Natural killer cell (primary cell): ENCODE results near the gene KRT81. TPM values are rescaled to one million over a fixed set of nuclear protein-coding genes. Genes with fewer than 3 reads are reported as not detected.

Experiments
- ATAC-seq, 3 donors: fragments of 150-1000 bp in 2 of 3; fragments of 200-7000 bp in 1 of 3; cut with Tn5 transposase; 1 replicate in 1 of 3; 2 replicates in 2 of 3; pipeline ENCODE4 v1.10.0; 2021; ENCODE audit warnings: mild to moderate bottlenecking in 2 of 3, moderate library complexity in 2 of 3
- DNase-seq, 2 donors: peaks; one replicate each; pipeline versions ENCODE4 v3.0.0 to v3.0.0-alpha.2; 2013 to 2021; ENCODE audit warnings: mixed read lengths in 1 of 2
- H3K27ac ChIP-seq: one replicate; pipeline ENCODE4 v1.5.1; 2013; ENCODE audit warnings: mild to moderate bottlenecking, low read length
- H3K27me3 ChIP-seq: one replicate; pipeline ENCODE4 v1.6.1; 2013; ENCODE audit warnings: low read length; ENCODE audit not compliant: control insufficient read depth, insufficient read depth
- H3K36me3 ChIP-seq: one replicate; pipeline ENCODE4 v1.6.1; 2013; ENCODE audit warnings: low read length; ENCODE audit not compliant: control insufficient read depth, insufficient read depth
- H3K4me1 ChIP-seq: one replicate; pipeline ENCODE4 v1.6.1; 2013; ENCODE audit warnings: low read length; ENCODE audit not compliant: control insufficient read depth, insufficient read depth
- H3K4me3 ChIP-seq: one replicate; pipeline ENCODE4 v1.5.1; 2013; ENCODE audit warnings: low read length
- H3K9me3 ChIP-seq: one replicate; pipeline ENCODE4 v1.6.1; 2013; ENCODE audit warnings: low read length; ENCODE audit not compliant: control insufficient read depth, insufficient read depth
- H3K27ac Mint-ChIP-seq, 2 donors: one replicate each; pipeline ENCODE4 v1.8.0; 2022; ENCODE audit warnings: mild to moderate bottlenecking in 2 of 2, mixed read lengths in 2 of 2, moderate library complexity in 1 of 2
- H3K27me3 Mint-ChIP-seq, 2 donors: one replicate each; pipeline ENCODE4 v1.8.0; 2022; ENCODE audit warnings: low read depth in 2 of 2, mixed read lengths in 2 of 2
- H3K36me3 Mint-ChIP-seq: one replicate; pipeline ENCODE4 v1.8.0; 2022; ENCODE audit warnings: mixed read lengths
- H3K4me1 Mint-ChIP-seq, 2 donors: one replicate each; pipeline ENCODE4 v1.8.0; 2022; ENCODE audit warnings: mixed read lengths in 2 of 2
- H3K4me3 Mint-ChIP-seq: one replicate; pipeline ENCODE4 v1.8.0; 2022; ENCODE audit warnings: mild to moderate bottlenecking, moderate library complexity, mixed read lengths
- H3K9me3 Mint-ChIP-seq, 2 donors: one replicate each; pipeline ENCODE4 v1.8.0; 2022; ENCODE audit warnings: mixed read lengths in 2 of 2
- WGBS: methylation state at CpG from one replicate; pipeline ENCODE4 v1.1.7; 2013; ENCODE audit warnings: missing lambda C conversion rate; ENCODE audit not compliant: insufficient coverage; 5-methylcytosine and 5-hydroxymethylcytosine counted together
- intact Hi-C: fragments of 100-400 bp; cut with micrococcal nuclease; formaldehyde crosslinking; loops from one replicate; pipeline ENCODE4 v1.14.2; 2022
- total RNA-seq, 4 donors: library from RNA; stranded (reverse); fragments of 120-200 nt in 1 of 4; gene quantifications; one replicate each; pipeline versions ENCODE4 v1.2.3 to v1.2.4, GENCODE V29; 2013 to 2022
- TF ChIP-seq, protein P1 (sequence below): fragments of 200-600 bp; IDR thresholded peaks from one replicate; pipeline ENCODE4 v1.8.0; 2022; ENCODE audit warnings: antibody characterized with exemption

Gene KRT81
- total RNA-seq, 3 donors from 2014 or later (not counting 1 experiment from before 2014, with no cell fraction given) = 0.28 to 1.4 (median 1.3) TPM

DNA sequence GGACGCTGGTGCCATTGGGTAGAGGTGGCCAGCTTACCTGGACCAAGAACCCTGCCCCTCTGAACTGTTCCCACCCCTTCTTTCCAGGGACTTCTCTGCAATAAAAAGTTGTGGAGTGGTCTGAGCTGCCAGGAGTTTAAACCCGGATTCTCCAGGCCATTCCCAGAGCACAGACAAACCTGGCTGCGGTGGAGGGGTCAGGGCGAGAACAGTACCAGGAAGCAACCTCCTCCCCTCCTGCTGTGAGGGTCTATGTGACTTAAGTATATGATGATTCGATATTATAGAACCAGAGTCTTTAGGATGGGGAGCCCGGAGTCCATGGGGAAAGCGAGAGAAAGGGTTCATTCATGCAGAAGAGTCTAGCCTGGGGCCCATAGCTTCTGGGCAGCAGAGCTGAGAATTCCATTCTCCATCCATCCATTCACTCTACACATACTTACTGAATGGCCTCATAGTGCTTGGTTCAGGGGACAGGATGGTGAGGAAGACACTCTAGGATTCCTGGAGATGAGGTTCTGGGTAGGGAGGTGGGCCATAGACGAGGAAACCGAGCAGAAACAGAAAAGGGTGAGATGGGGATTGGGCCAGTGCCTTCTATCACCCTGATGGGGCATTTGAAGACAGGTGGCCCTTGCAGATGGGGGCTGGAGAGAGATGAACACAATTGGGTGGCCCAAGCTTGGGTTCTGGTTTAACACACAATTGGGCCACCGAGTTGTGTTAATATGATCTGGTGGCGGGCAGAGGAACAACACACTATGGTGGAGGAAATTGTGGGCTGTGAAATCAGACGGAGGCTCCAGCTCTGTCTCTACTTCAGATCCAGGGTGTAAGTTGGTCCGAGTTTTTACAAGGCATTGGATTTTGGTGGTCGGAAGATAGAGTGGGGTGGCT lies 11.7 kb downstream of the KRT81 start:
- no peak overlapping the region for H3K4me3 Mint-ChIP-seq
- no peak for ATAC-seq
- H3K27ac Mint-ChIP-seq = no peak overlapping the region
- no peaks in the 10 kb centered on the region for H3K36me3 ChIP-seq
- H3K27me3 ChIP-seq = peaks cover 4% of the 10 kb centered on the region
- intact Hi-C loops = loop anchor here (2.0 kb wide), 1 partner anchor 47 kb away; no protein-coding TSS in a partner anchor
- no peak for DNase-seq
- H3K27ac ChIP-seq = no peak overlapping the region
- H3K9me3 Mint-ChIP-seq = no peaks in the 10 kb centered on the region
- H3K9me3 ChIP-seq = no peaks in the 10 kb centered on the region
- no peak overlapping the region for H3K4me3 ChIP-seq
- peaks cover 13 to 14% of the 10 kb centered on the region in 2 donors for H3K4me1 Mint-ChIP-seq
- H3K36me3 Mint-ChIP-seq = no peaks in the 10 kb centered on the region
- 88% methylated on average over 14 of the region's 14 CpGs for WGBS
- H3K27me3 Mint-ChIP-seq = peaks cover 20 to 27% of the 10 kb centered on the region in 2 donors
- peaks cover 9% of the 10 kb centered on the region for H3K4me1 ChIP-seq
- TF ChIP-seq, protein P1, sequence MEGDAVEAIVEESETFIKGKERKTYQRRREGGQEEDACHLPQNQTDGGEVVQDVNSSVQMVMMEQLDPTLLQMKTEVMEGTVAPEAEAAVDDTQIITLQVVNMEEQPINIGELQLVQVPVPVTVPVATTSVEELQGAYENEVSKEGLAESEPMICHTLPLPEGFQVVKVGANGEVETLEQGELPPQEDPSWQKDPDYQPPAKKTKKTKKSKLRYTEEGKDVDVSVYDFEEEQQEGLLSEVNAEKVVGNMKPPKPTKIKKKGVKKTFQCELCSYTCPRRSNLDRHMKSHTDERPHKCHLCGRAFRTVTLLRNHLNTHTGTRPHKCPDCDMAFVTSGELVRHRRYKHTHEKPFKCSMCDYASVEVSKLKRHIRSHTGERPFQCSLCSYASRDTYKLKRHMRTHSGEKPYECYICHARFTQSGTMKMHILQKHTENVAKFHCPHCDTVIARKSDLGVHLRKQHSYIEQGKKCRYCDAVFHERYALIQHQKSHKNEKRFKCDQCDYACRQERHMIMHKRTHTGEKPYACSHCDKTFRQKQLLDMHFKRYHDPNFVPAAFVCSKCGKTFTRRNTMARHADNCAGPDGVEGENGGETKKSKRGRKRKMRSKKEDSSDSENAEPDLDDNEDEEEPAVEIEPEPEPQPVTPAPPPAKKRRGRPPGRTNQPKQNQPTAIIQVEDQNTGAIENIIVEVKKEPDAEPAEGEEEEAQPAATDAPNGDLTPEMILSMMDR = no peak

DNA sequence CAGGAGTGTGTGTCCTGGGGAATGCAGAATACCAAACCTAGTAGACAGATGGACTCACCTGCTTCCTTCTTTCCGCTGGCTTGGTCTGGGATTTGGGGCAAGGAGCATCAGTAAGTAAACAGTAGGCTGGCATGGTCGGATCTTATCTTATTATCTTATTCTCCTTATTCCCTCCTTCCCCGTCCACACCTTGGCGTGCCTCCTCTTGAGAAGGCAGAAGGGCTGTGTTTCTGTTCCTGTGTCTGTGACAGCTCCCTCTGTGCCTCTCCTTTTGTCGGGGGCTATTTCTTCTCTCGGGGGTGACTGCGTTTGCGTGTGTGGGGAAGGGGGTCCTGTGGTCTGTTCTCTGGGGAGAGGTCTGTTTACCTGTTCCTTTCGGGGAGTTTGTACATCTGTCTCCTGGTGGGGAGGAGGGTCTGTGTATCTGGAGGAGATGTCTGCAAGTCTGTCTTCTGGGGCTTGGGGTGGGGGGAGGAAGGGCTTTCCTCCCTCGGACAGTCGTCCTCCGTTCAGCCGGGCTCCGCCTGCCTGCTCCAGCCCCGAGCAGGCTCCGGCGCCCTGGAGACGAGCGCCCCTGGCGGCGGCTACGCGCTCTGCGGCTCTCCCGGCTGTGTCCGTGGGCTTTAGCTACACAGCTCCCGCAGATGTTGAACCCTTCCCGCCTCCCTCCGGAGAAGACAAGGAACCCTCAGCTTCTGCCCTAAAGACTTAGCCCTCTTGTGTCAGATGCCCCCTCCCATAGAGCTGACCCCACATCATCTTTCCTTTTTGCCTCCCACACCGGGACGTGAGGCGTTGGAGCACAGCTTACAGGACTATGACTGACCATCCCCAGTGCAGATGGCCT lies 12.5 kb downstream of the KRT81 start:
- H3K4me1 ChIP-seq = peaks cover 9% of the 10 kb centered on the region
- no peak overlapping the region for H3K4me3 Mint-ChIP-seq
- peak; percentile 78 to 80 for DNase-seq

DNA sequence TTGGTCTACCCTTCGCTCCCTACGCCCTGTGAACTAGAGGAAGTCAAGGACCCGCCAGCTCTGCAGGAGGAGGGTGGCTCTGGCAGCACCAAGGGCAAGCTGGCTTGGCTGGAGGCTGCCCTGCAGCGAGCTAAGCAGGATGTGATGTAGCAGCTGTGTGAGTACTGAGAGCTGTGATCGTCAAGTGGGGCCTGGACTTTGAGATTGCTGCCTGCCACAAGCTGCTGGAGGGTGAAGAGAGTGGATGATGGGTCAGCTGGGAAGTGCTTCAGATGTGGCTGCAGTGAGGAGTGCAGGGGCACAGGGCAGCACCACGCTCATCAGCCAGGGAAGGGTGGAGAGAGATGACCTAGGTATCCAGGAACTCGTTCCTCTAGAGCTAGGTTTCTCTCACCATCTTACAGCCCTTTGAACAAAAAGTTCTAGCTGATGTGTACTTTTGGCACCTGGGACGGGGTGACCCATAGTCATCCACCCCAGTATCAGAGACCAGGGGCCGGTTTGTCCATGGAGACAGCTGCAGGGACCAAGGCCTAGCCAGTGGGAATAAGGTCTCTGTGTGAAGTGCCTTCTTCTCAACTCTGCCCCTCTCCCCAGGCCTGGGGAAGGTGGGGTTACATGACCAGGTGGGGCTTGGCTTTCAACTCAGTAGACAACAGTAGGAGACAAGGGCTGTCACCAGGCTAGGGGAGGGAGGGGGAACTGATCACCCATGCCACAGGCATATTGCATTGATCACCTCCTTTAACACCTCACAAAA lies 13.7 kb downstream of the KRT81 start:
- Histone ChIP-seq H3K27ac (no peak overlapping the region), H3K4me1 (peaks cover 9% of the 10 kb centered on the region), H3K9me3 (no peaks in the 10 kb centered on the region), H3K27me3 (peaks cover 4% of the 10 kb centered on the region), H3K36me3 (no peaks in the 10 kb centered on the region), H3K4me3 (no peak overlapping the region)
- H3K4me1 Mint-ChIP-seq = peaks cover 13 to 14% of the 10 kb centered on the region in 2 donors
- H3K27me3 Mint-ChIP-seq = peaks cover 33 to 45% of the 10 kb centered on the region in 2 donors
- H3K9me3 Mint-ChIP-seq = no peaks in the 10 kb centered on the region
- no peak for ATAC-seq
- TF ChIP-seq, protein P1 = no peak
- intact Hi-C loops = loop anchor here (2.0 kb wide), 1 partner anchor 49 kb away; no protein-coding TSS in a partner anchor
- H3K4me3 Mint-ChIP-seq = no peak overlapping the region
- no peaks in the 10 kb centered on the region for H3K36me3 Mint-ChIP-seq
- no peak overlapping the region for H3K27ac Mint-ChIP-seq
- WGBS = 76% methylated on average over 9 of the region's 9 CpGs
- DNase-seq = no peak

More for the DNA sequence above, 12.5 kb downstream of the KRT81 start:
- TF ChIP-seq, protein P1 = peak; percentile 99
- Histone ChIP-seq H3K27ac (no peak overlapping the region), H3K9me3 (no peaks in the 10 kb centered on the region), H3K27me3 (peaks cover 4% of the 10 kb centered on the region), H3K36me3 (no peaks in the 10 kb centered on the region), H3K4me3 (no peak overlapping the region)
- H3K27ac Mint-ChIP-seq = no peak overlapping the region
- 25% methylated on average over 32 of the region's 32 CpGs for WGBS
- no peaks in the 10 kb centered on the region for H3K9me3 Mint-ChIP-seq
- H3K27me3 Mint-ChIP-seq = peaks cover 28 to 34% of the 10 kb centered on the region in 2 donors
- peaks cover 13 to 14% of the 10 kb centered on the region in 2 donors for H3K4me1 Mint-ChIP-seq
- intact Hi-C loops = loop anchor here (2.0 kb wide), 1 partner anchor 48 kb away; no protein-coding TSS in a partner anchor
- peak; percentile 88 to 100 (median 100) for ATAC-seq
- H3K36me3 Mint-ChIP-seq = no peaks in the 10 kb centered on the region
